Measurements from ENCODE around the gene CUTA.

- TF ChIP-seq ZNF276 (CRISPR knock-in tag; IDR thresholded peaks at IDR 0.05; ENCODE audit: low read depth) (no peak), ZBTB33 (CRISPR knock-in tag; IDR thresholded peaks at IDR 0.05) (no peak), ATF3 (CRISPR knock-in tag; IDR thresholded peaks at IDR 0.05) (no peak), MAFK (conservative IDR thresholded peaks at IDR 0.05 in 1 of 2, IDR thresholded peaks at IDR 0.05 in 1 of 2; ENCODE audit: low read length in 2 of 2) (no peak), ZNF790 (CRISPR knock-in tag; IDR thresholded peaks at IDR 0.05; ENCODE audit: borderline replicate concordance) (no peak), ZNF580 (CRISPR knock-in tag; IDR thresholded peaks at IDR 0.05; ENCODE audit: borderline replicate concordance, low read depth) (no peak), CTCF (CRISPR knock-in tag; IDR thresholded peaks at IDR 0.05) (no peak), PBX3 (CRISPR knock-in tag; IDR thresholded peaks at IDR 0.05; ENCODE audit: borderline replicate concordance) (no peak), NR2C2 (CRISPR knock-in tag; IDR thresholded peaks at IDR 0.05; ENCODE audit: borderline replicate concordance) (no peak), REPIN1 (CRISPR knock-in tag; IDR thresholded peaks at IDR 0.05; ENCODE audit: borderline replicate concordance, low read depth) (no peak), PRDM15 (CRISPR knock-in tag; IDR thresholded peaks at IDR 0.05) (no peak), RFX5 (IDR thresholded peaks at IDR 0.05; ENCODE audit: low read depth, low read length) (no peak), ZNF317 (CRISPR knock-in tag; IDR thresholded peaks at IDR 0.05) (no peak), JUNB (CRISPR knock-in tag; IDR thresholded peaks at IDR 0.05; ENCODE audit: borderline replicate concordance) (no peak)
Measured at GRCh38 chr6:33428966-33429749, 11.3 kb upstream of the CUTA start.

Measured in HepG2 (cell line).